GM18868 (cell line): ENCODE results near the gene KIAA0513.

ENCODE experiments used
- ATAC-seq: cut with Tn5 transposase; IDR thresholded peaks from one replicate; pipeline ENCODE4 v1.9.1; 2021; ENCODE audit warnings: mild to moderate bottlenecking, moderate library complexity; ENCODE audit not compliant: unreplicated experiment

Gene KIAA0513

DNA sequence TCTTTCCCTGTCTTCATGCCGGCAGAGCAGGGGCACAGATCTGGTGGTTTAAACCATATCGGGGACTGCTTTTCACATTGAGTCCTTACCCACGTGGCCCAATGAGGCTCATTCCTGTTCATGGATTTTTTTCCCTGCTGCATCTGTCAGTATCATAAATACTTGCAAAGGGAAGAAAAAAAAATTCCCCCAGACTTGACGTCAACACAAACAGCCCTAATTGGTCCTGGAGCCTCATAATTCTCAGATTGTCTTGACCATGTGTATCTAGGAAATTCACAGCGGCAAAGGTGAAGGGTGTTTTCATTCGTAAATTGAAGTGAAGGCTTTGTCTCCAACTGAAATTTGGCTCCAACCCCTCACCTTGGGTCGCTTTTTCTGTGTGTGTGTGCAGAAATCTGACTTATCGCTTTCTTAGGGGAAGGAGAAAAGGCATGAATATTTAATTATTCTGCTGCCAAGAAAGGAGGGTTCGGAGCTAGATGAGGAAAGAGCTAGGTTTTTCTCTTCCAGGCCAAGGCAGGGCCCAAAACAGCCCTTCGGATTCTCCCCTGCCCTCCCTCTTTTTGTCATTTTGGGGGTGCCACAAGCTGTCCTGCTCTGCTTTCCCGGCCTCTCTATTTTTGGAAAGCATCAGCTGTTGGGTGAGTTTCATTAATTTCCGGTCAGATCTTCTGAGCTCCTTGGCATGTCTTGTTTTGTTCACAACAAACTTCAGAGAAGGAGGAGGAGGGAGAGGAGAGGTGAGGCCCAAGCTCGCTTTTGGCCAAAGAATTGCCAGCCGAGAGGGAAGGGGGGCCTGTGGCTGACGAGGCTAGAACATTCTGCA lies 102.5 kb downstream of the KIAA0513 start:
- no peak for ATAC-seq

DNA sequence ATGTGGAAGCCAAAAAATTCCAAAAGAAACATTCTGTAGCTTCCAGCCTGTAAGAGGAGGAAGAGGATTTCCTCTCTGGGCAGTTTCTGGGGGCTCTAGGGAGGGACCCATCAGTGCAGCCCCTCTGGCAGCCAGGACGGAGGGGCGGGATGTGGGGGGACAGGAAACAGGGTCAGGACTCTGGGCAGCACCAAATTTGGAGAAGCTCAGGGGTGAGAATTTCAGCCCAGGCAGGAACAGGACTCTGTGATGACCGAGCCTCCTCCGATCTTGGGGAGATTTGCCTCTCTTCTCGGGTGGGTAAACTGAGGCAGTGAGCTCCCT lies 103.1 kb downstream of the KIAA0513 start:
- ATAC-seq, result no peak

GRCh38 chr16:85132456-85133289 lies 105.1 kb downstream of the KIAA0513 start:
- no peak for ATAC-seq

- no peak for ATAC-seq
These were observed 105.7 kb downstream of the KIAA0513 start for GRCh38 chr16:85133290-85133599.

GRCh38 chr16:85134076-85134788 lies 106.6 kb downstream of the KIAA0513 start:
- ATAC-seq, result no peak

- ATAC-seq, result no peak
These were observed 107.2 kb downstream of the KIAA0513 start for GRCh38 chr16:85134789-85135142.

GRCh38 chr16:85136213-85136701 lies 108.7 kb downstream of the KIAA0513 start:
- no peak for ATAC-seq

GRCh38 chr16:85136702-85137322 lies 109.2 kb downstream of the KIAA0513 start:
- ATAC-seq, result no peak

DNA sequence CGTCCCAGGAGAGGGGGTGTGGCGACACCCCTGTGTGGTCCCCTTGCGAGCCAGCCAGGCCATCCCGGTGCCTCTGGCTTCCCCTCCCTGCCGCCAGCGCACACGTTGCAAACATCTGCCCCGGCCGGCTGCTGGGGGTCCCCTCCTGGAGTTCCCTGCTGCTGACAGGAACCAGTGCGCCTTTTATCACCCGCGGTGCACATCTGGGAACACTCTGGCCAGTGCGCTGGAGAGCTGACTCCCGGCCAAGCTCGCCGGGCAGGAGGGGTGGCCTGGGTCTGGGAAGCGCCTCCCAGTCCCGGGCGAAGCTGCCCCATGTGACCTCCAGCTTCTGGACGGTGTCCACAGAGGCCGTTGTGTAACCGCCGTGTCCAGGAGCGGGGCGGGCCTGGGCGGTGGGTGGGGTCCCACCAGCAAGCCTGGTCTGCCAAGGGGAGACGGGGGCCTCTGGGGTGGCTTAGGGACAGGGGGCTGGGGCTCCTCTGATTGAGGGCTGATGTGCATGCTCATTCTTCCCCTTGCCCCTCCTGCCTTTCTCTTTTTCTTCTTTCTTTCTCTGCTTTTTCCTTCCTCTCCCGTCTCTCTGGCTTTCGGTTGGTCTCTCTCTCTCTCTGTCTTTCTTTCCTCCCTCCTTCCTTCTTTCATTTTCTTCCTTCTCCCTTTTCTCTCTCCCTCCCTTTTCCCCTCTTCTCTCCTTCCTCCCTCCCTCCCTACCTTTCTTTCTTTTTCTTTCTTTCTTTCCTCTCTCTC lies 109.9 kb downstream of the KIAA0513 start:
- no peak for ATAC-seq

- no peak for ATAC-seq
These were observed 110.7 kb downstream of the KIAA0513 start for GRCh38 chr16:85138073-85138824.

GRCh38 chr16:85138825-85139627 lies 111.4 kb downstream of the KIAA0513 start:
- no peak for ATAC-seq

DNA sequence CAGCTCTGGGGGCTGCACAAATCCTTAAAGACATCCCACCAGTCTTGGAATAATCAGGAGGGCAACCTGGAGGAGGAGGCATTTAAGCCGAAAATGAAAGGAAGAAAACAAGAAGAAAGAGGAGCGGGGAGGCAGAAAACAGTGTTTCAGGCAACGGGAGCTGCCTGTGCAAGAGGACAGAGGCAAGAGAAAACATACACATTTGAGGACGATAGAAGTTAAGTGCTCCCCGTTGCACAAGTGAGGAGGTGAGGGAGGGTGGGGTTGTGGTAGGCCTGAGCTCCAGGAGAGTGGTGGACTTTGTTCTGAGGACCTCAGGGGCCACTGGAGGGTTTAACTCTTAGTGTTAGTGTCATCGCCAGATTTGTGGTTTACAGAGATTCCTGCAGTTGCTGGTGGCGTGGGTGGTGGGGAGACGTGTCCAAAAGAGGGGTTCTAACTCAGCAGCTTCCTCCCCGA lies 112.3 kb downstream of the KIAA0513 start:
- no peak for ATAC-seq

DNA sequence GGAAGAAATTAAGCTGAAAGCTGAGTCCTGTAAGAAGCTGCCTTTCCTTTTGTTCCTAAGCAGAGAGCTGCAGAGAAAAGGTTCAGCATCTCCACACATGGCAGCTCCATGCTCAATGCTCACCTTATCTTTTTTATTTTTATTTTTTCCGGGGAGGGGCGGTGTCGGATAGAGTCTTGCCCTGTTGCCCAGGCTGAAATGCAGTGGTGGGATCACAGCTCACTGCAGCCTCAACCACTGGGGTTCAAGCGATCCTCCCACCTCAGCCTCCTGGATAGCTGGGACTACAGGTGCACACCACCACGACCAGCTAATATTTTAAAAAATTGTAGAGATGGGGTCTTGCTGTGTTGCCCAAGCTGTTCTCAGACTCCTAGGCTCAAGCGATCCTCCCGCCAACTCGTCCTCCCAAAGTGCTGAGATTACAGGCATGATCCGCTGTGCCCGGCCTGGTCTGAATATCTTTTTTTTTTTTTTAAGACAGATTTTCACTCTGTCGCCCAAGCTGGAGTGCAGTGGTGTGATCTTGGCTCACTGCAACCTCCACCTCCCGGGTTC lies 112.9 kb downstream of the KIAA0513 start:
- no peak for ATAC-seq

DNA sequence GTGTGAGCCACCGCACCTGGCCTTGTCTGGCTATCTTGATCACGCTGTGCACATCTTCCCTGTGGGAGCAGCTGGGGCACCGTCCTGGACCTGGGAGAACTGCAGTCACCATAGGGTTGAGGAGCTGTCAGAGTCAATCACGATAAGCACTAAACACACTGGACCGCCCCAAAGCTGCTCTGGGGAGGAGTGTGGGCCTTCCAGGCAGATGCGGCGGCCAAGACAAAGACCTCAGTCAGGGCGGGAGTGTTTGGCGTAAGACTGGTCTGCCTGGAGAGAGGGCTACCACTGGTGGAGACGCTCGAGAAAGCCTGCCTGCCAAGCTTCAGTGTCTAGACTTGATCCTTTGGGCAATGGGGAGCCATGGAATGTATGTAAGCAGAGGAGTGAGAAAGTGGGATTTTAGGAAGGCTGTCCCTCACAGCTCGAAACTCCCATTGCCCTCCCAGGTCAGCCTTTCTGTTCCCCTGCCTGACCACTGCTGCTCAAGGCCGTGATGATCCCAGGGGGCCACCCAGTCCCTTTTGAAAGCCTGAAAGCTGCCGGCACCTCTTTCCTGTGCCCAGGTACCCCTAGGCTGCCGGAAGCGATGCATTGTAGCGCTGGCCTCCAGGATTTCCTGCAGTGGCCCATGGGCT lies 114.0 kb downstream of the KIAA0513 start:
- ATAC-seq, result no peak

DNA sequence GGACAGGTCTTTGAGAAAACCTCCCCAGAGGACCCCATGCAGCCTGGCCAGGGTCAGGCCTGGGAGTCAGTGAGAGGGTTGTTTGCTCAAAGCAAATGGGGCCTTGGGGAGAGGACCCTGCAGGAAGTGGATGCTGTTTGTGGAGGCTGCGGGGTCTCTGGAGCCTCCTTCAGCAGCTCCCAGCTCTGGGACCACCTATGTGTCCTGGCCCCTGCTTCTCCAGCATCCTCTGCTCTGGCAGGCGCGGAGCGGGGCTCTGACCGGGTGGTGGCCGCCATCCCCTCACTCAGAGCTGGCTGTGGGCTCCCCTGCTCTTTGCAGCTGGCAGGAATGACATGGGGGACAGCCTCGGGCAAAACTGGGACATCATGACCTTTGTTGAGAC lies 114.5 kb downstream of the KIAA0513 start:
- ATAC-seq, result no peak

GRCh38 chr16:85142771-85143211 lies 115.2 kb downstream of the KIAA0513 start:
- no peak for ATAC-seq
